ENCODE measurements around the gene DSCAM. TPM values are rescaled to one million over a fixed set of nuclear protein-coding genes. Genes with fewer than 3 reads are reported as not detected.

Gene DSCAM
- total and polyA plus RNA-seq, 2 donors (not counting 3 experiments of a cell fraction or from before 2014, with no cell fraction given): not detected

GRCh38 chr21:40294345-40294744 lies 552.6 kb downstream of the DSCAM start:
- H3K9me1 ChIP-seq (replicated peaks; ENCODE audit: control insufficient read depth, extremely low read depth, insufficient read depth, low read length): no peaks in the 10 kb centered on the region
- H2AFZ ChIP-seq (ENCODE audit: low read depth, low read length): no peak overlapping the region
- peaks cover 13% of the 10 kb centered on the region for H3K9me3 ChIP-seq (replicated peaks; ENCODE audit: control insufficient read depth, insufficient read depth, low read length)
- H3K9ac ChIP-seq (replicated peaks; ENCODE audit: extremely low read depth, insufficient read depth, low read length): no peak overlapping the region
- no peak for FAIRE-seq
- H3K4me1 ChIP-seq (ENCODE audit: control insufficient read depth, extremely low read depth, insufficient read depth, low read length): no peaks in the 10 kb centered on the region
- no peaks in the 10 kb centered on the region for H4K20me1 ChIP-seq (replicated peaks; ENCODE audit: control insufficient read depth, extremely low read depth, insufficient read depth, low read length)
- H3K79me2 ChIP-seq (ENCODE audit: control insufficient read depth, insufficient read depth, low read length): no peaks in the 10 kb centered on the region
- TF ChIP-seq CTCF (IDR thresholded peaks at IDR 0.05; ENCODE audit: extremely low read depth in 1 of 2, insufficient read depth in 1 of 2, low read depth in 1 of 2, low read length in 2 of 2) (no peak), MAX (IDR thresholded peaks at IDR 0.05; ENCODE audit: insufficient read depth, insufficient read length) (no peak), GATA2 (IDR thresholded peaks at IDR 0.05; ENCODE audit: insufficient read depth, insufficient read length, low read depth, low read length) (no peak), MYC (IDR thresholded peaks at IDR 0.05; ENCODE audit: low read depth, low read length) (no peak), POLR2A (IDR thresholded peaks at IDR 0.05; ENCODE audit: low read depth, low read length) (no peak), POLR2AphosphoS5 (IDR thresholded peaks at IDR 0.05; ENCODE audit: insufficient read depth, low read depth, low read length) (no peak), JUN (IDR thresholded peaks at IDR 0.05; ENCODE audit: borderline replicate concordance, insufficient read depth, insufficient read length, low read depth) (no peak), FOS (IDR thresholded peaks at IDR 0.05; ENCODE audit: borderline replicate concordance, insufficient read depth, low read length) (no peak), EZH2 (IDR thresholded peaks at IDR 0.05; ENCODE audit: borderline replicate concordance, low read depth, low read length, severe bottlenecking) (no peak)
- DNase-seq (ENCODE audit: low read depth, low spot score): no peak
- no peaks in the 10 kb centered on the region for H3K27me3 ChIP-seq (ENCODE audit: control insufficient read depth in 2 of 2, insufficient read depth in 2 of 2, low read length in 2 of 2)
- no peak overlapping the region for H3K4me2 ChIP-seq (ENCODE audit: insufficient read depth, low read length)
- no peak overlapping the region for H3K4me3 ChIP-seq (replicated peaks in 1 of 3; ENCODE audit: insufficient read depth in 1 of 3, low read depth in 1 of 3, low read length in 3 of 3)
- POLR2A ChIA-PET: no interaction called here
- BruUV-seq (replicated peaks): no TSS peak
- intact Hi-C loops (cut with micrococcal nuclease) (no loop called here), dilution Hi-C loops (cut with MboI; ENCODE audit: extremely low pct_ligation_motif_present, low sequenced_read_pairs) (no loop called here)
- CTCF ChIA-PET: no interaction called here
- no peak overlapping the region for H3K27ac ChIP-seq (ENCODE audit: insufficient read depth, low read depth, low read length)
- no peaks in the 10 kb centered on the region for H3K36me3 ChIP-seq (ENCODE audit: control insufficient read depth in 2 of 2, extremely low read depth in 1 of 2, insufficient read depth in 2 of 2, low read length in 2 of 2)
